ENCODE data around the gene SARS1.
"Not testable (repeated sequence)": the region's sequence is repeated elsewhere in the genome, so short reads cannot be mapped to it uniquely, and the experiment has no call there.

Gene SARS1

GRCh38 chr1:109171646-109172045 lies 42.1 kb upstream of the SARS1 start:
- no peak overlapping the region for H3K9ac ChIP-seq
- no peaks in the 10 kb centered on the region for H3K9me3 ChIP-seq (ENCODE audit: control insufficient read depth, low read length)
- TF ChIP-seq CTCF (IDR thresholded peaks at IDR 0.05): no peak
- no peaks in the 10 kb centered on the region for H3K27me3 ChIP-seq (ENCODE audit: control insufficient read depth, insufficient read depth, low read length)
- H3K79me2 ChIP-seq: no peaks in the 10 kb centered on the region
- no peaks in the 10 kb centered on the region for H3K4me1 ChIP-seq
- H2AFZ ChIP-seq: no peak overlapping the region
- H3K27ac ChIP-seq: no peak overlapping the region
- H3K4me3 ChIP-seq (ENCODE audit: low read depth, low read length): no peak overlapping the region
- no peaks in the 10 kb centered on the region for H3K36me3 ChIP-seq (ENCODE audit: control insufficient read depth, insufficient read depth, low read length)
- no peak overlapping the region for H3K4me2 ChIP-seq (ENCODE audit: low read length)

- H3K4me3 ChIP-seq (ENCODE audit: low read depth, low read length); H3K4me1 ChIP-seq: not testable (repeated sequence)
These were observed 37.4 kb upstream of the SARS1 start for GRCh38 chr1:109176349-109176748.

GRCh38 chr1:109180715-109181084 lies 33.0 kb upstream of the SARS1 start:
- not testable (repeated sequence) for H3K79me2 ChIP-seq; H3K27me3 ChIP-seq (ENCODE audit: control insufficient read depth, insufficient read depth, low read length); H3K4me2 ChIP-seq (ENCODE audit: low read length); H3K27ac ChIP-seq; H3K9ac ChIP-seq; H3K4me1 ChIP-seq; H3K9me3 ChIP-seq (ENCODE audit: control insufficient read depth, low read length); H2AFZ ChIP-seq; H3K36me3 ChIP-seq (ENCODE audit: control insufficient read depth, insufficient read depth, low read length); H3K4me3 ChIP-seq (ENCODE audit: low read depth, low read length)

More at GRCh38 chr1:109176349-109176748, 37.4 kb upstream of the SARS1 start:
- not testable (repeated sequence) for H3K79me2 ChIP-seq; H3K36me3 ChIP-seq (ENCODE audit: control insufficient read depth, insufficient read depth, low read length); H3K9me3 ChIP-seq (ENCODE audit: control insufficient read depth, low read length); H3K4me2 ChIP-seq (ENCODE audit: low read length); H3K27me3 ChIP-seq (ENCODE audit: control insufficient read depth, insufficient read depth, low read length); H2AFZ ChIP-seq; H3K27ac ChIP-seq; H3K9ac ChIP-seq

- H3K9ac ChIP-seq: no peak overlapping the region
- H3K79me2 ChIP-seq: no peaks in the 10 kb centered on the region
- no peaks in the 10 kb centered on the region for H3K36me3 ChIP-seq (ENCODE audit: control insufficient read depth, insufficient read depth, low read length)
- H3K4me2 ChIP-seq (ENCODE audit: low read length): no peak overlapping the region
- no peak overlapping the region for H3K27ac ChIP-seq
- H3K9me3 ChIP-seq (ENCODE audit: control insufficient read depth, low read length): no peaks in the 10 kb centered on the region
- no peaks in the 10 kb centered on the region for H3K4me1 ChIP-seq
- H3K27me3 ChIP-seq (ENCODE audit: control insufficient read depth, insufficient read depth, low read length): no peaks in the 10 kb centered on the region
- TF ChIP-seq CTCF (IDR thresholded peaks at IDR 0.05): no peak
- no peak overlapping the region for H2AFZ ChIP-seq
- no peak overlapping the region for H3K4me3 ChIP-seq (ENCODE audit: low read depth, low read length)
These were observed 32.5 kb upstream of the SARS1 start for GRCh38 chr1:109181085-109181806.

DNA sequence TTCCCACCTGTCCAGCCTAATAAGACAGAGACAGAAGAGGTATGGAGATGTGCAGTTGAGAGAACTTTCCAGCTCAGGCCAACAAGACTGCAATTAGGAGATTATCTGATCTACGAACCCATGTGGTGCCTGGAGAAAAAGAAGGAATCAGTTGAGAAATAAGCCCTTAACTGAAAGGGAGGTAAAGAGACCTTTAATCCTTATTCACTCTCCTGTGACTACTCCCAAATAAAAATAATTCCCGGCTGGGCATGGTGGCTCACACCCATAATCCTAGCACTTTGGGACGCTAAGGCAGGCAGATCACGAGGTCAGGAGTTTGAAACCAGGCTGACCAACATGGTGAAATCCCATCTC lies 31.9 kb upstream of the SARS1 start:
- TF ChIP-seq CTCF (IDR thresholded peaks at IDR 0.05): no peak
- Histone ChIP-seq H3K9me3 (ENCODE audit: control insufficient read depth, low read length) (no peaks in the 10 kb centered on the region), H3K79me2 (no peaks in the 10 kb centered on the region), H3K4me1 (no peaks in the 10 kb centered on the region), H2AFZ (no peak overlapping the region), H3K4me3 (ENCODE audit: low read depth, low read length) (no peak overlapping the region), H3K27ac (no peak overlapping the region), H3K9ac (no peak overlapping the region), H3K36me3 (ENCODE audit: control insufficient read depth, insufficient read depth, low read length) (no peaks in the 10 kb centered on the region), H3K27me3 (ENCODE audit: control insufficient read depth, insufficient read depth, low read length) (no peaks in the 10 kb centered on the region), H3K4me2 (ENCODE audit: low read length) (no peak overlapping the region)
